SH-SY5Y (cell line): Measurements from ENCODE around the gene UBR2.

Source experiments
- GATA2 ChIP-seq: IDR thresholded peaks from 2 replicates; pipeline ENCODE4 v1.6.1; 2011; ENCODE audit warnings: mild to moderate bottlenecking, low read depth, low read length
- GATA3 ChIP-seq: IDR thresholded peaks from 2 replicates; pipeline ENCODE4 v1.6.1; 2011; ENCODE audit warnings: low read depth, mild to moderate bottlenecking, low read length, moderate library complexity

Gene UBR2

GRCh38 chr6:42627044-42627443, 63.2 kb downstream of the UBR2 start:
- no peak for TF ChIP-seq GATA3
- no peak for TF ChIP-seq GATA2

GRCh38 chr6:42627674-42628073, 63.8 kb downstream of the UBR2 start:
- TF ChIP-seq GATA2 (no peak), GATA3 (no peak)

- no peak for TF ChIP-seq GATA2
- TF ChIP-seq GATA3: no peak
These were observed 64.8 kb downstream of the UBR2 start for GRCh38 chr6:42628604-42629003.

- no peak for TF ChIP-seq GATA3
- TF ChIP-seq GATA2: no peak
These were observed 66.0 kb downstream of the UBR2 start for GRCh38 chr6:42629845-42630244.

- TF ChIP-seq GATA2 (no peak), GATA3 (no peak)
These were observed 73.9 kb downstream of the UBR2 start for GRCh38 chr6:42637681-42638080.

GRCh38 chr6:42642794-42643193, 79.0 kb downstream of the UBR2 start:
- TF ChIP-seq GATA3 (no peak), GATA2 (no peak)

- no peak for TF ChIP-seq GATA3
- TF ChIP-seq GATA2: no peak
These were observed 80.4 kb downstream of the UBR2 start for GRCh38 chr6:42644211-42644610.

- TF ChIP-seq GATA2 (no peak), GATA3 (no peak)
These were observed 88.4 kb downstream of the UBR2 start for GRCh38 chr6:42652024-42652746.

GRCh38 chr6:42653851-42654250, 90.0 kb downstream of the UBR2 start:
- TF ChIP-seq GATA2 (no peak), GATA3 (no peak)

- TF ChIP-seq GATA2 (no peak), GATA3 (no peak)
These were observed 96.0 kb downstream of the UBR2 start for GRCh38 chr6:42659806-42660205.

- TF ChIP-seq GATA3 (no peak), GATA2 (no peak)
These were observed 97.8 kb downstream of the UBR2 start for GRCh38 chr6:42661540-42662153.

- TF ChIP-seq GATA3 (no peak), GATA2 (no peak)
These were observed 100.9 kb downstream of the UBR2 start for GRCh38 chr6:42664718-42665117.

GRCh38 chr6:42674780-42675179, 111.0 kb downstream of the UBR2 start:
- no peak for TF ChIP-seq GATA3
- no peak for TF ChIP-seq GATA2

GRCh38 chr6:42679358-42679757, 115.5 kb downstream of the UBR2 start:
- TF ChIP-seq GATA3 (no peak), GATA2 (no peak)

- no peak for TF ChIP-seq GATA2
- TF ChIP-seq GATA3: no peak
These were observed 124.5 kb downstream of the UBR2 start for GRCh38 chr6:42688281-42688680.

- TF ChIP-seq GATA3: no peak
- no peak for TF ChIP-seq GATA2
These were observed 125.5 kb downstream of the UBR2 start for GRCh38 chr6:42689371-42689770.
